NCI-H446 treated with DMSO at 0.1 percent for 48 hours (cell line): ENCODE data around the gene TSPAN7.

ENCODE experiments used
- DNase-seq: peaks from one replicate; lab custom pipeline; 2025; lab: John Stamatoyannopoulos, UW

TSPAN7 gene

GRCh38 chrX:38649221-38649620, 87.9 kb downstream of the TSPAN7 start:
- no peak for DNase-seq

GRCh38 chrX:38649674-38650647, 88.6 kb downstream of the TSPAN7 start:
- no peak for DNase-seq

DNA sequence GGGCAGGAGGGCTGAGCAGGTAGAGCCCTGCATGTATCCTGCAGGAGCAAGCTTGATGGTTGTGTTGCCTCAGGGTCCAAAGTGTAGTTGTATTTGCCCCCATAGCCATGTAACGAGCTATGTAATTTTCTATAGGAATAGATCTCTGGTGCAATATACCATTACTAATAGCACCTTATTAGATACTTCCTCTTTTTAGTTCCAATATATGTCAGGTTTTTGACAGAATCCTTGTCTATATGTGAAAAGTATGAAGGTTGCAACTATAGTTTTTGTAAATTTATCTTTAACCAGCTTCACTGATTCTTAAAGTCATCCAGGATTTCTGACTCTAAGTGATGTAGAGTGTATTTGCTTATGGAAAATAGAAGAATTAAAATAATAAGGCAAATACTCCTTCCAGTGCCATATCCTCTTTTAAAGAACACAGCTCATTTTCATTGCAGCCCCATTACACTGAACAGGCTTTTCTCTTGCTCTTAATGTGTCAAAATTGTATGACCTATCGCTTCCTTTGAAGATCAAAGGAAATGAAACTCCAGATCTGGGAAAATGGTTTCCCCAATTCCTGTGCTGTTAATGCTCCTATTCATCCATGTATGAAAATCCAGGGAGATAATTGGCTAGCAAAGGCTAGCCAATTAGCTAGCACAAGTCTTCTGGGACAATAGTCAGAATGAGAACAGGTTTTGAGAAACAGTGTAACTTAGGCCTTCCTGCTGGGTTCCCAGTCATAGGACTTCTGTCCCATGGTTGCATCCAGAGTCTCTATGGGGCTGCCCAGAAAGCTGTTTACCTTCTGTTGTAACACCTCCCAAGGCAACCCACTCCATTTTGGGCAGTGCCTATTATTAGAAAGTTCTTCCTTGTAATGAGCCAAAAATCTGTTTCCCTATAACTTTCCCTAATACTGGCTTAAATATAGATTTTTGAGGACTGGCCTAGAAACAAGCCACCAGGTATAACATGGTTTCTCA, 90.6 kb downstream of the TSPAN7 start:
- no peak for DNase-seq

GRCh38 chrX:38652934-38653442, 91.6 kb downstream of the TSPAN7 start:
- DNase-seq: no peak

DNA sequence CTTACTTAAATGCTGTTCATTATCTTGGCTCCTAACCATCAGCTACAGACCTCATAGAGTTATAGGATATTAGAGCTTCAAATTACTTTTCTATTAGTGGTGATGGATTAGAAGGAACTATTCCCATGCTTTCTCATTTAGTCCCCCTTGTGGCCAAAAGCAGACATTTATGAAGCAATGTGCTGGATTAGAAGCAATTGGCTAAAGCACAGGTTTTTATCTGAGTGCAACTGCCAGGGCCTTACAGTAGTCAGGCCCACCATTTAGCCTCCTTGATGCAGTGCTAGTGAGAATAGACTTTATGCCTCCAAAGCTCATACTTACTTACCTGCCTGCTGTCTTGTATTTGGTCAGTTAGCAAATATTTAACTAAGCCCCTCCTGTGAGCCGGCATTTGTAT, 93.0 kb downstream of the TSPAN7 start:
- DNase-seq: peak; percentile 4

DNA sequence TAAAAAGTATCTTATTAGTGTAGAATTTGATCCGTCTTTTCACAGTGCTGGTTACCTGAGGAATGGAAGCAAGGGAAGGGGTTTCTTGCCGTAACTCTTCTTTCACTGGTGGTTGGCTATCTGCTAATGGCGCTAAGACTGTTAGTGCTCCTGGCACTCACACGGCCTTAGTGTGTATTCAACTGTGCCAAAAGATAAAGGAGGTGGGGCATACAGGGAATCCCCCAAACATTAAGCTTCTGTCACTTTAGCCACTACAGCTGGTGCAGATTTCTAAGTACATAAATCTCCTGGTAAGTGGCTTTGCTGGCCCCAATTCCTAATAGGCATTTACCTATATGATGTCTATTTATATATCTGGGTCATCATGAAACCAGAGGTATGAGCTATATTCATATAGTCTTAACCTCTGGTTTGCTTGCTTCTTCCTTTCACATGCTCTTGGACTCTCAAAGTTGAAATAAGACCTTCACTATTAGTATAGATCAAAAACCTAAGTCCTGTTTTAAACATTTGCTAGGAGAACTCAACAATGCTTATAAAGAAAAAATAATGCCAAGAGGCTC, 95.1 kb downstream of the TSPAN7 start:
- DNase-seq: no peak

GRCh38 chrX:38657562-38657961, 96.2 kb downstream of the TSPAN7 start:
- DNase-seq: no peak

DNA sequence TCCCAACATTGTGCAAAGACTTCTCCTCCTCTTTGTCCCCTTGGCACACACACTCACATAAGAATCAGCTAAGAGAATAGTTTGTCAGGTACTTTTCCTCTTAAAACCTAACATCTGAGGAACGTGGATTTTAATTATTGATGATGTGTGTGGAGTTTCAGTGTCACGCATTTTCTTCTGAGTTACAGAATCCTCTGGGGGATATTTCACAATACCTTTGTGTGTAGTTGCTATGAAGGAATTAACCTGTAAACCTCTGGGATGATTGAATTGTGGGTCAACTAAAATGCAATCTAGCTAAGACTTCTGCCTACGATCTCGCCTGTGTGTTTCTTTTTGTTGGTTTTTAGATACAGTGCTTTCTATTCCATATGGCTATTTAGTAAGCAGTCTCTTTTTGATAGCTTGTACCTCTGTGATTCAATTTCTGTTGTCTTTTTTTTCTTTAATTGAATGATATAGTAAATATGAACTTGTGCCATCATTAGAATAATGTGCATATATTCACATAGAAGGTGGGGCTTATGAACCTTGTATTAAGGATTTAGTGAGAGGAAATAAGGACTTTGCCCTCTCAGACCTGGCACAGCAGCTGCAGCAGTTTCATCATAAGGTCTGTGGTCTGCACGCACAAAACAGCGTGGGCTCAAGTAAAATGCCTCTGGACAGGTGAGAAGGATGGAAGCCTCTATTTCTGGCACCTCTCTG, 99.2 kb downstream of the TSPAN7 start:
- no peak for DNase-seq

- no peak for DNase-seq
These were observed 99.7 kb downstream of the TSPAN7 start for GRCh38 chrX:38661103-38661441.

GRCh38 chrX:38661561-38661960, 100.2 kb downstream of the TSPAN7 start:
- no peak for DNase-seq

DNA sequence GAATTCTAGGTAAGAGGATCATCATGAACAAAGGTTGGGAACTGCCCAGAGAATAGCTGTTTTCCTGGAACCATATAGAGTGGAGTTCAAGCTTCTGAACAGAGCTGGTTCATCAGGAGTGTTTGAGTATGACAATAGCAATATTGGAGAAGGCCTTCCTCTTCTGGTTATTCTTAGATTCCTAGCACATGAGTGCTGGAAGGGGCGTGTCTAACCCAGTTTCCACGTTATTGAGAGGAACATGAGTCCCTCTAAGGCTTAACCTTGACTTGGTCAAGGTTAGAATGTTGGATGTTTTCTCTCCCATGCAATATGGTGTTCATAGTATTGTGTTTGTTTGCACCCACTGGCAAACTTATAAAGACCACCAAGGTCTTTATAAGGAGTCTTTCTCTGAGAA, 101.3 kb downstream of the TSPAN7 start:
- no peak for DNase-seq

DNA sequence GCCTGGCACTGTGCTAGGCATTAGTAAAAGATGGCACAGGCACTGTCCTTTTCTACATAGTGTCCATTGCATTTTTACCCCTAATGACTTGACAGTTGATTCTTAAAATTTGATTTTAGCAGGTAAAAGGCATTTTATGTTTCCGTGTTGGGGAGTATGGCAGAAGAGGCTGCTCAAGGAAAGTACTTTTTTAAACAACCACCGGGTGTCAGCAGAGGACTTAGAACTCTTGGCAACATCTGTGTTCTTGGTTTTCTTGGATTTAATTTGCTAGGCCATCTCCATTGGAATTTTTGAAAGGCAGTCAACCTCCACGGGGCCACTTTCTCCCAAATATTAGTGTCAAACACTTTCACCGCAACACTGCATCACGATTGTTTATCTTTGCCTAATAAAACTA, 102.9 kb downstream of the TSPAN7 start:
- DNase-seq: peak; percentile 2

DNA sequence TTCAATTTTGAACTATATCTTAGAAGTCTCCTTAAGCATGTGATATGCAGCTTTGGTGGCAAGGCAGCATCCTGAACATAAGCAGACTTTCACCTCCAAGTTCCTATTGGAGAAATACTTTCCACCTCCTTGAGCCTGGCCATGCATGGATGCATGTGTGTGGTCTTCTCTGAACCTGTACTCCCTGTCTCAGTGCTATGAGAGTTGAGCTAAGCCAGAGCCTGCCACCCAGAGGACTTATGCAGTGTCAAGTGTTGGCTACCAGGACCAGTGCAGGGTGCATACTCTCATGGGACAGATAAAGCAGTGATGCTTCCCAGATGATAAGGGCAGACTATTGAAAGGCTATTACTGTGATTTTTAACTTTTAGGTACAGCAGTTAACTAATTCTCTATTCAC, 105.6 kb downstream of the TSPAN7 start:
- DNase-seq: no peak

GRCh38 chrX:38668771-38669170, 107.4 kb downstream of the TSPAN7 start:
- DNase-seq: no peak

DNA sequence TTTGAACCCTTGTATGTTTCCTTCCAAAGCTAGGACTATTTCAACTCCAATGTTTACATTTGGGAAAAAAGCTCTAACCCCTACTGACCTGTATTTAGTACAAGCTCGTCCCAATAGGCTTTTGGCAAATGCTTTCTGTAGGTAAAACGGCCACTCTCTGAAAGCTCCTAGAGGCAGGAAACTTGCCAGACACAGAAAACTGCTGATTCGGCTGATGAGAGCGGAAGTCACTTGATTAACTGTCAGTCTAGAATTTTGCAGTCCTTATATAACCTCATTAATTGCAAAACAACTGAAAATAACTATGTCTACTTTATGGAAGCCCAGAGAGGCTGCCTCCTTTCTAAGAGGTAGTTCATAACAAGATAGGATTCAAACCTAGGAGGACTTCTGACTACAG, 108.1 kb downstream of the TSPAN7 start:
- DNase-seq: no peak

DNA sequence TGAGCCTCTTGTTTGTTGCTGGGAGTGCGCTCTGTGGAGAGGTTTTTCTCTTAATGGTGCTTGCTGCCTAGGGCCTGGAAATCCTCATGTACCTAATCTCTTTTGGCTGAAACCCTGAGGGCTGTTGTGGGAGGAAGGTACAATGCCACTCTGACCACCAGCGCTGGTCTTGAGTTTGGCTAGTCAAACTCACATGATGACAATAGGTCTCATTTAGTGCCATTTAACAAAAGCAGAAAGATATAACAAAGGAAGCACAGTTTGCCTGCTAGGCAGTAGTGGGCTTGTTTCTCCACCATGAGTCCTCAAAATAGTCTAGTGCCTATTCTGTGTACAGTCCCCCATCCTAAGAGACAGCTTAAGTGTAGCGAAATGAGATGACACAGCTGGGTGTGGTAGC, 111.3 kb downstream of the TSPAN7 start:
- DNase-seq: no peak

DNA sequence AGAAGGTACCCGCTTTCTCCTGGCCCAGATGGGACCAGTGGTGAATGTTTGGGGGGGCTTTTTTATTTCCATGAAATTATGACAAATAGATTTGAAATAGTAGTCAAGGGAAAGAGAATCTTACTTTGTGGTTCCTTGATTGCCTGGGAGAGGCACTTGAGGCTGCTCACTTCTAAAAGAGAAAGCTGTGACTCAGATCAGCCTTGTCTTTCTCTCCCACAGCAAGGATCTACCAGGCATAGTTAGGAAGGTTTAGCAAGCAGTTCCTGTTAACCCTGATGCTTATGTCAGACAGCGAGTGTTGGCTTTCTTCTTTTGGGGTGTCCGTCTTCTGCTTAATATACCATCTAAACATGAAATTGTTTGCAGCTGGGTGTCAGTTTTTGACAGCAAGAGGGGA, 114.5 kb downstream of the TSPAN7 start:
- DNase-seq: no peak

DNA sequence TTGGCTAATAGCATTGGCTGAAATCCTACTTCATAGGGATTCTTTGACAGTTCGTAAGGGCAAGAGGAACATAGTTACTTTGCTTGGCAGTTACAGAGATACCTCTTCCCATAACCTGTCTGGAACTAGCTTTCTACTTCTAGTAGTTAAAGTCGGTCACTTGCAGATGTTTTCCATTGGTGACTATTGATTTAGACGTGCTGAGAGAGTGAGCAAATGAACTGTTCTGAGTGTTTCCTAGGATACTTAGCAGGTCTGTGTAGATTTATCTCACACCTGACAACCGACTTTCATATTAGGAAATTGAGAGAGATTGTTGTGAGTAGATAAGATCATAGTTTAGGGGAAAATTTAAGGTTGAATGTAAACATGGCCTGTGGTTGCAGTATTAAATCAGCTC, 116.8 kb downstream of the TSPAN7 start:
- no peak for DNase-seq

DNA sequence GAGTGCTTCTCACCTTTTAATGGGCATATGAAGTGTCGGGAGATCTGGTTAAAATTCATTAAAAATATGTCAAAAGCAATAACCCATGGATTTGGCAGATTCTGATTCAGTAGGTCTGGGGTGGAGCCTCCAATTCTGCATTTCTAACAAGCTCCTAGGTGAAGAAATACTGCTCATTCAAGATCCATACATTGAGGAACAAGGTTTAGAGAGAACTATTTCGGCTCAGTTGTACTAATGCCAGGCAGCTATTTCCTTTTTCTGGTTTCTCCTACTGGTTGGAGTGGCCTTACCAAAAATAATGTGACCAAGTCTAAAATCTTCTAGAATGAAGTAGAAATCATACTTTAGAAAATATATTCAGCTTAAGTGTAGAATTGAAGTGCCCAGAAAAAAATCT, 117.5 kb downstream of the TSPAN7 start:
- DNase-seq: no peak

- DNase-seq: no peak
These were observed 118.4 kb downstream of the TSPAN7 start for GRCh38 chrX:38679695-38680094.

DNA sequence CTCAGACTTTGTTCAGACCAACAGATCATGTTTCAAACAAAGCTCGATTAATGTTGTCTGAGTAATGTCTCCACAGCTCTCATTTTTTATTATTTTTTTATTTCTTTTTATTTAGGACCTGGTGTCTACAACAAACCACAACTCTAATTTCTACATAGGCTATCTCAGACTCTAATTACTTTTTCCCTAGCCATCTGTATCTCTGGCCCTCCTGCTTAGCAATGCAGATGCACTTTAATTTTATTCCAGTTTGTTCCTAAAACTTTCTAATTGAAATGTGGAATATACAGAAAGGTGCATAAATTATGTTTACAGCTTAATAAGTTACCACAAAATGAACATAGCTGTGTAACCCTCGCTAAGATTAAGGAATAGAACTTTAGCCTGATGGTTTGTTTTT, 120.8 kb downstream of the TSPAN7 start:
- no peak for DNase-seq

GRCh38 chrX:38692961-38693360, 131.6 kb downstream of the TSPAN7 start:
- no peak for DNase-seq
